DND-41 (cell line): ENCODE measurements around the gene ATXN2.
"Not testable (repeated sequence)": the region's sequence is repeated elsewhere in the genome, so short reads cannot be mapped to it uniquely, and the experiment has no call there.

ENCODE experiments used
- ATAC-seq: fragments of 200-7000 bp; cut with Tn5 transposase; 3 replicates; pipeline ENCODE4 v1.9.1; 2021; ENCODE audit warnings: low read depth; ENCODE audit not compliant: insufficient read depth
- DNase-seq: peaks from one replicate; pipeline ENCODE4 v3.0.0-alpha.2; 2020
- H2AFZ ChIP-seq: 2 replicates; pipeline ENCODE4 v1.6.0; 2012; ENCODE audit warnings: low read depth, low read length
- H3K27ac ChIP-seq: 2 replicates; pipeline ENCODE4 v1.5.1; 2012; ENCODE audit warnings: low read length, inconsistent platforms
- H3K27me3 ChIP-seq: fragments of 200-600 bp; sonication (generic); 2 replicates; pipeline ENCODE4 v1.6.0; 2012; ENCODE audit warnings: low read length, mild to moderate bottlenecking, inconsistent platforms; ENCODE audit not compliant: insufficient read depth, poor library complexity
- H3K36me3 ChIP-seq: 2 replicates; pipeline ENCODE4 v1.5.1; 2012; ENCODE audit warnings: low read length, inconsistent platforms; ENCODE audit not compliant: insufficient read depth
- H3K4me1 ChIP-seq: 2 replicates; pipeline ENCODE4 v1.5.1; 2012; ENCODE audit warnings: mild to moderate bottlenecking, low read length; ENCODE audit not compliant: insufficient read depth
- H3K4me2 ChIP-seq: 2 replicates; pipeline ENCODE4 v1.6.0; 2012; ENCODE audit warnings: mild to moderate bottlenecking, moderate library complexity, low read length, inconsistent platforms; ENCODE audit not compliant: insufficient read depth
- H3K4me3 ChIP-seq, 2 experiments: fragments of 200-600 bp in 1 of 2; shearing (Covaris generic) in 1 of 2; 2 replicates each; pipeline ENCODE4 v1.5.1; 2012 to 2016; ENCODE audit warnings: inconsistent platforms in 2 of 2, low read length in 2 of 2, mild to moderate bottlenecking in 2 of 2, low read depth in 1 of 2, moderate library complexity in 1 of 2
- H3K79me2 ChIP-seq: 2 replicates; pipeline ENCODE4 v1.6.0; 2012; ENCODE audit warnings: low read length, inconsistent platforms; ENCODE audit not compliant: insufficient read depth
- H3K9ac ChIP-seq: 2 replicates; pipeline ENCODE4 v1.6.0; 2012; ENCODE audit warnings: low read depth, mild to moderate bottlenecking, inconsistent platforms, low read length, moderate library complexity
- H3K9me3 ChIP-seq: 2 replicates; pipeline ENCODE4 v1.5.1; 2012; ENCODE audit warnings: low read length, moderate library complexity, mild to moderate bottlenecking, inconsistent platforms; ENCODE audit not compliant: insufficient read depth, severe bottlenecking
- H4K20me1 ChIP-seq: 2 replicates; pipeline ENCODE4 v1.6.0; 2012; ENCODE audit warnings: low read length; ENCODE audit not compliant: insufficient read depth
- CTCF ChIP-seq: IDR thresholded peaks from 2 replicates; pipeline ENCODE4 v1.5.1; 2012; ENCODE audit warnings: borderline replicate concordance, low read length, moderate library complexity, mild to moderate bottlenecking; ENCODE audit not compliant: poor library complexity, severe bottlenecking; ENCODE audit errors: extremely low read depth
- EZH2 ChIP-seq: IDR thresholded peaks from 3 replicates; pipeline ENCODE4 v1.6.1; 2012; ENCODE audit warnings: borderline replicate concordance, low read depth, mild to moderate bottlenecking, moderate library complexity, low read length, inconsistent platforms; ENCODE audit not compliant: severe bottlenecking

ATXN2 gene

DNA sequence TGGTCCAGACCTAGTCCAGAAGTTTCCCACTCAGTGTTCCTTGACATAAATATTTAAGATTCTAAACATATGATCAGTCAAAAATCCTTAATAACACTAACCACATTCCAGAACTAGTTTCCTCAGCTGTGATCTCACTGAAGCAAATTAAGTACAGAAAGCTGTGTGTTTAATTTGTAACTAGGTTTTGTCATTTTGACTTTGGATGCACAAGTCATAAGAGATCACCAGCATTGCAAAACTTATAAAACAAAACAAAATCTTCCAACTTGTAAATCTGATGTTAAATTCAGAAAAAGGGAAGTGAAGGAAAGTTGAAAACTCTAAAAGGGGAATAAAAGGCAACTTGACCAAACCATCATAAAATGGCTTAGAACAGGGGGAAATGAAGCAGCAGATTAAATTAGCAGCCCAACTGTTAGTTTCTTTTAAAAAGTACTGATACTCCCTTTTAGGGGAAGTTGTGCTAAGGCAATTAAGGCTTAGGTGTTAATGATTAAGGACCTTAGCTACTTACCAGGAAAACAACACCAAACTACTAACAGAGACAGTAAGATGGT lies 136.8 kb downstream of the ATXN2 start:
- no peaks in the 10 kb centered on the region for H3K79me2 ChIP-seq
- ATAC-seq (no peak), DNase-seq (no peak)
- no peak overlapping the region for H2AFZ ChIP-seq
- H3K27me3 ChIP-seq, result no peaks in the 10 kb centered on the region
- no peak overlapping the region for H3K4me2 ChIP-seq
- H3K9me3 ChIP-seq, result no peaks in the 10 kb centered on the region
- no peaks in the 10 kb centered on the region for H3K4me1 ChIP-seq
- peaks cover 51% of the 10 kb centered on the region for H3K36me3 ChIP-seq
- H3K27ac ChIP-seq, result no peak overlapping the region
- no peak overlapping the region for H3K4me3 ChIP-seq
- TF ChIP-seq EZH2 (no peak), CTCF (no peak)
- peaks cover 4% of the 10 kb centered on the region; the same call in 1 of the 2 replicates for H4K20me1 ChIP-seq
- H3K9ac ChIP-seq, result no peak overlapping the region

DNA sequence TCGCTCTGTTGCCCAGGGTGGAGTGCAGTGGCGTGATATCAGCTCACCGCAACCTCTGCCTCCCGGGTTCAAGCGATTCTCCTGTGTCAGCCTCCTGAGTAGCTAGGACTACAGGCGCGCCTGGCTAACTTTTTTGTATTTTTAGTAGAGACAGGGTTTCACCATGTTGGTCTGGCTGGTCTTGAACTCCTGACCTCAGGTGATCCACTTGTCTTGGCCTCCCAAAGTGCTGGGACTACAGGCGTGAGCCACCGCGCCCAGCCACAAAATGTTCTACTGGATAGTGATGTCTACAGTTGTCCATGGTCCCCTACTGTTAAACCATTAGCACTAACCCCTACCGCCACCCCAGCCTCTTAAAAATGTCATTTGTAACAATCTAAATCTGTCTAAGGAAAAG lies 139.0 kb downstream of the ATXN2 start:
- not testable (repeated sequence) for H3K4me2 ChIP-seq, H3K4me3 ChIP-seq, H2AFZ ChIP-seq, H3K27me3 ChIP-seq, ATAC-seq, H3K4me1 ChIP-seq, H3K9me3 ChIP-seq, H3K27ac ChIP-seq, DNase-seq, H3K9ac ChIP-seq, H3K79me2 ChIP-seq, H4K20me1 ChIP-seq
- H3K36me3 ChIP-seq, result peaks cover 64% of the 10 kb centered on the region

DNA sequence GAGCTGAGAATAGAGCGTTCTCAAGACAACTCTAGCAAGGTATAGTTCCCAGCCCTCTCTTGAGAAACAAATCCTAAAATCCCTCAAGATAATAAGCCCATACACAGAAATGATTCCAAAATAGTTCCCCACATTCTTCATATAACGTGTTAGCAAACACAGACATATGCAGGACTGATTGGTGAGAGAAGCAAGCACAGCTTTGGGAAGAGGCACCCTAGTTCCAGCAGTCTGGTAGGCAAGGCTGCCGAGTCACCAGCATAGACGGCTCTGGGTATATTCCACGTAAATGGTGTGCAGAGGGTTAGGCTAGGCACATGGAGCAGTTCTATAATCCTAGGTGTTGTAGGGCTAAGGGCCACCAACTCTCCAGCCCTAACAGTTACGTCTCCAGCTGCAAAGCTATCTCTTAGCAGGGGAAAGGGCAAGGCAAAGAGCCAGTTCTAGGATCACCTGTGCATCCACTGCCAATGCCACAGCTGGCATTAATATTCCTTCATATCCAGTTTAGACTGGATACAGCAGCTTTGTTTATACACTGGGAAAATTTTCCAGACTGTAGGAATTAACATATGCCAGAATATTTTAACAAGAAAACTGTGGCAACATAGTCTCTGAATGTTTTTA lies 140.5 kb downstream of the ATXN2 start:
- no peaks in the 10 kb centered on the region for H3K79me2 ChIP-seq
- no peaks in the 10 kb centered on the region for H3K9me3 ChIP-seq
- peaks cover 66% of the 10 kb centered on the region for H3K36me3 ChIP-seq
- no peak overlapping the region for H3K9ac ChIP-seq
- H3K4me3 ChIP-seq, result no peak overlapping the region
- no peak overlapping the region for H3K27ac ChIP-seq
- peaks cover 8% of the 10 kb centered on the region; the same call in 1 of the 2 replicates for H4K20me1 ChIP-seq
- ATAC-seq (no peak), DNase-seq (no peak)
- TF ChIP-seq EZH2 (no peak), CTCF (no peak)
- H3K4me2 ChIP-seq, result no peak overlapping the region
- no peaks in the 10 kb centered on the region for H3K27me3 ChIP-seq
- H3K4me1 ChIP-seq, result no peaks in the 10 kb centered on the region
- no peak overlapping the region for H2AFZ ChIP-seq

- H3K4me1 ChIP-seq, result no peaks in the 10 kb centered on the region
- H3K4me3 ChIP-seq, result no peak overlapping the region
- no peak overlapping the region for H3K27ac ChIP-seq
- TF ChIP-seq EZH2, result no peak
- no peak for TF ChIP-seq CTCF
- H3K36me3 ChIP-seq, result peaks cover 73% of the 10 kb centered on the region
- H3K27me3 ChIP-seq, result no peaks in the 10 kb centered on the region
- ATAC-seq (no peak), DNase-seq (no peak)
- no peak overlapping the region for H2AFZ ChIP-seq
- H4K20me1 ChIP-seq, result peaks cover 14% of the 10 kb centered on the region
- no peaks in the 10 kb centered on the region for H3K9me3 ChIP-seq
- no peaks in the 10 kb centered on the region for H3K79me2 ChIP-seq
- no peak overlapping the region for H3K9ac ChIP-seq
- H3K4me2 ChIP-seq, result no peak overlapping the region
Measured at GRCh38 chr12:111457577-111457976, 141.5 kb downstream of the ATXN2 start.
